Epithelial cell of prostate (primary cell): ENCODE measurements around the gene MSMP.

Experiments used
- DNase-seq: peaks from one replicate; pipeline ENCODE4 v3.0.0-alpha.2; 2011; ENCODE audit warnings: low read depth, low spot score
- H3K27ac ChIP-seq: fragments of 450-650 bp; 2 replicates; pipeline ENCODE4 v1.5.1; 2017; ENCODE audit warnings: mild to moderate bottlenecking

Gene MSMP

GRCh38 chr9:35746583-35746982 is 7.5 kb downstream of the MSMP start:
- no peak for DNase-seq
- peak overlapping the region; percentile 87 for H3K27ac ChIP-seq

DNA sequence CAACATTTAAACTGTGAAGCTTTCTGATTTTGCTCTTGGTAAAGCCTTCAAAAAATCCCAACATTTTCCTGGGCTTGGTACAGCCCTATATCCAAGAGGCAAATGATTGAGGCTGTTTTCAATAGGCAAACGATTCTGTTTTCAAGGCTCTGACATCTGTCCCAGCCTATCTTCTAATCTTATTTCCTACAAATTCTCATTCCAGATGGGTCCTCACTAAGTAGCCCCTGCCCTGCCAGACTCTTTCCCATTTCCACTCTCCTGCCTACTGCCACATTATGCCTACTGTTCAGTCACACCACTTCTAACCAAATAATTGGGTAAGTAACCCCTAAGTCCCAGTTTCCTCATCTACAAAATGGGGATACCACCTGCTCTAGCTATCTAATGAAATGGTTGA is 8.5 kb downstream of the MSMP start:
- no peak overlapping the region for H3K27ac ChIP-seq

GRCh38 chr9:35743880-35744518 is 10.1 kb downstream of the MSMP start:
- DNase-seq = no peak
- H3K27ac ChIP-seq = no peak overlapping the region

More for the DNA sequence above, 8.5 kb downstream of the MSMP start:
- DNase-seq = no peak

DNA sequence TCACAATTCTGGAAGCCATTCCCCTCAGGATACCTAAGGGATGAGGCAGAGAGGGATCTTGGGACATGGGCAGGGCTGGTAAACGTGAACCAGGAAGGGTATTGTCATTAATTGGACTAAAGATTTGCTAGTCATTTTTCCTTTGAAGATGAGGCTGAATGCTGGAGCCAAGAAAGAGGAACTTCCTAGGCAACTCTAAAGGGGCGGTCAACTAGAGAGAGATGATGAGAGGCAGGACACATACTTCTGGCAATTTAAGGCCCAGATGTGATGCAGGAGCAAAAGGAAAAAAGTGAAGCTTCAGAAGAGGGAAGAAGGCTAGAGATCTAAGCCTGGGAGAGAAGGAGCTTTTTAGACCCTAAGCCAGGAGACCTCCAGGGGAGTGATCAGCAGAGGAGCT is 10.6 kb downstream of the MSMP start:
- no peak overlapping the region for H3K27ac ChIP-seq
- no peak for DNase-seq

- no peak for DNase-seq
- H3K27ac ChIP-seq = no peak overlapping the region
Measured at GRCh38 chr9:35741740-35742139, 12.3 kb downstream of the MSMP start.

DNA sequence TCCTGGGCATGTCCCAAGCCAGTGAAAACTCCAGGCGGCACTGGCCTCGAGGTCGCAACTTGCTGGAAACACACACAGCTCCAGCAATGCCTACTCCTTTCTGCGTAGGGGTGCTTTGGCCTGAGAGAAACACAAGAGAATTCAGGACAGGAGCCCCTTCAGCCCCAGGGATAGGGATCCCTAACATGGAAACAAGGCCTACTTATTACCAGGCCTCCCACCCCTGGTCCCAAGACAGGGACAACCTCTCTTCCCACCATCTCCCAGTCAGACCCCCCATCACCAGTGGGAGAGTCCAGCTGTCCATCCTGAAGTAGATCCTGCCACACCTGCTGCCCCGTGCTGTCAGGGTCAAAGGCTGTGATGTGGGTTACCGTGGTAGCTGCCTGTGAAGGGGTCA is 13.8 kb downstream of the MSMP start:
- no peak overlapping the region for H3K27ac ChIP-seq
- DNase-seq = no peak

- no peak for DNase-seq
- H3K27ac ChIP-seq = no peak overlapping the region
Measured at GRCh38 chr9:35738924-35739323, 15.2 kb downstream of the MSMP start.

DNA sequence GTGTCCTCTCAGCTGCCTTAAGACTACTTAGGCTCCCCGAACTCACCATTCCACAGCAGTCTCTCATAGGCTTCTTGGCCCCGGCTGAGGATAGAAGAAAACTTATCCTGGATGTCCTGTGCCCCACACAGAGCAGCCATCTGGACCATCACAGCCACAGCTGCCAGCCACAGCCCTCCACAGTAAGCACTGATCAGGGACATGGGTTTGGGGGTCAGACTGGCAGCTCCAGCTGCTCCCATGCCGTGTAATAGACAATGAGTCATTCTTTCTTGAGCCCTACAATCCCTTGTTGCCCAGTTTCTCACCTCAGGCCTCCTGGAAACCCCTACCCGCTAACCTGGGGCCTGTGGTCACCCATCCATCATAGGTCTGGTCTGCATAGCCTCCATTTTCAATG is 15.9 kb downstream of the MSMP start:
- no peak for DNase-seq
- no peak overlapping the region for H3K27ac ChIP-seq

- H3K27ac ChIP-seq = no peak overlapping the region
- no peak for DNase-seq
Measured at GRCh38 chr9:35737143-35737542, 16.9 kb downstream of the MSMP start.

DNA sequence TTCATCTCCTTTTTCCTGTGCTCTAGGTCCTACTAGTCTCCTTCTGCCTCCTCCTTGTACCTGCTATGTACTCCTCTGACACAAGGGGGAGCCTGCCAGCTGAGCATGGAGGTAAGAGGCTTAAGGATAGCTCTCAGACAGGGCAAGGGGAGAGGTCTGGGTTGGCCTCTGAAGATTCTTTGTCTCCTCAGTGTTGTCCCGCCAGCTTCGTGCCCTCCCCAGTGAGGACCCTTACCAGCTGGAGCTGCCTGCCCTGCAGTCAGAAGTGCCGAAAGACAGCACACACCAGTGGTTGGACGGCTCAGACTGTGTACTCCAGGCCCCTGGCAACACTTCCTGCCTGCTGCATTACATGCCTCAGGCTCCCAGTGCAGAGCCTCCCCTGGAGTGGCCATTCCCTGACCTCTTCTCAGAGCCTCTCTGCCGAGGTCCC is 17.9 kb downstream of the MSMP start:
- no peak overlapping the region for H3K27ac ChIP-seq
- DNase-seq = no peak

DNA sequence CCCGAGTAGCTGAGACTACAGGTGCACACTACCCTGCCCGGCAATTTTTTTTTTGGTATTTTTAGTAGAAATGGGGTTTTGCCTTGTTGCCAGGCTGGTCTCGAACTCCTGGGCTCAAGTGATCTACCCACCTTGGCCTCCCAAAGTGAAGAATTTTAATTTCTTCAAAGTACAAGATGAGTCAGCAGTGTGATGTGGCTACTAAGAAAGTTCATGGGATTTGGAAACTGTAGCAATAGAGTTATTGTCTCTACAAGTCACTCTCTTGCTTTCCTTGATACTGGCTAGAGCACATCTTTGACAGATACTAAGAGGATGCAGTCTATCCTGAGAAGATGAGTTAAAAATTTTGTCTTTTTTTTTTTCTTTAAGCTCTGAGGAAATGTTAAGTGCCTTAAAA is 20.0 kb downstream of the MSMP start:
- H3K27ac ChIP-seq = peak overlapping the region; percentile 96
- no peak for DNase-seq

DNA sequence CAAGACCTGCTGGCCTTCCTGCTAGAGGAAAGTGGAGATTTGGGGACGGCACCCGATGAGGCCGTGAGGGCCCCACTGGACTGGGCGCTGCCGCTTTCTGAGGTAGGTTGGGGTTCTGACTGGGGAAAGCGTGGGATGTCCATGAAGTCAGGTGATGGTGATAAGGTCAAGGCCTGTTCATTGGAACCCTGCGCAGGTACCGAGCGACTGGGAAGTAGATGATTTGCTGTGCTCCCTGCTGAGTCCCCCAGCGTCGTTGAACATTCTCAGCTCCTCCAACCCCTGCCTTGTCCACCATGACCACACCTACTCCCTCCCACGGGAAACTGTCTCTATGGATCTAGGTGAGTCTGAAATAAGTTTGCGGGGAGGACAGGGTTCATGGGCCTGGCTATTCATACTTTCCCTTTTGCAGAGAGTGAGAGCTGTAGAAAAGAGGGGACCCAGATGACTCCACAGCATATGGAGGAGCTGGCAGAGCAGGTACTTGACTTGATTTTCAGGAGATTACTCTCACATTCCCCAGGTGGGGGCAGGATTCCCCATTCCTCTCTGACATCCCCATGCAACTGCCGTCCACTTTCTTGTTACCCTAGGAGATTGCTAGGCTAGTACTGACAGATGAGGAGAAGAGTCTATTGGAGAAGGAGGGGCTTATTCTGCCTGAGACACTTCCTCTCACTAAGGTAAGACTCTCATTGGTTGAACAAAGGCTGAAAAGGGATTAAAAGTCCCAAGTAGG is 21.1 kb downstream of the MSMP start:
- DNase-seq = peak; percentile 65

DNA sequence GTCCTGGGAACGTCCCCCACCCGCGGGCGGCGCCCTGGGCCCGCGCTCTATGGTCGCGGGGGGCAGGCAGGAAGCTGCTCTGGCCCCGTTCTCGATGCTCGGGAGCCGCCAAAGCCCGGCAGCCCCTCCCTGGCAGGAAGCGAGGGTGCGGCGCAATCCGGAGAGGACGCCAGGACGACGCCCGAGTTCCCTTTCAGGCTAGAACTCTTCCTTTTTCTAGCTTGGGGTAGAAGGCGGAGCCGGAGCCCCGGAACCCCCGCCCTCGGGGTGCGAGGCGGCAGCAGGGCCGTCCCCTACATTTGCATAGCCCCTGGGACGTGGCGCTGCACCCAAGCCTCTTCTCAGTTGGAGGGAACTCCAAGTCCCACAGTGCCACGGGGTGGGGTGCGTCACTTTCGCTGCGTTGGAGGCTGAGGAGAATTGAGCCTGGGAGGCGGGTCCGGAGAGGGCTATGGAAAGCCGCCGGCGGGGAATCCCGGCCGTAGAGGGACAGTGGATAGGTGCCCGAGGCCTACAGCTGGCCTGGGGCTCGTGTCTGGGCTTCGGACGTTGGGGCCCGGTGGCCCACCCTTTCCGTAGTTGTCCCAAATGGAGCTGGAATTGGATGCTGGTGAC is 21.8 kb downstream of the MSMP start, which contains the start of the genes CREB3 and TLN1:
Gene CREB3, plus strand, starts transcription at position 482 of the 615 bp plus-strand sequence. Its CDS starts 107 bp downstream, at position 589.
Gene TLN1, minus strand, starts transcription at position 11 of the 615 bp plus-strand sequence. CDS start 6,501 bp downstream, outside the sequence.
- H3K27ac ChIP-seq = peak within 1 kb of the TSS; percentile 96
- peak; percentile 94 for DNase-seq

More for the DNA sequence above, 21.1 kb downstream of the MSMP start:
- H3K27ac ChIP-seq = peak overlapping the region; percentile 96

DNA sequence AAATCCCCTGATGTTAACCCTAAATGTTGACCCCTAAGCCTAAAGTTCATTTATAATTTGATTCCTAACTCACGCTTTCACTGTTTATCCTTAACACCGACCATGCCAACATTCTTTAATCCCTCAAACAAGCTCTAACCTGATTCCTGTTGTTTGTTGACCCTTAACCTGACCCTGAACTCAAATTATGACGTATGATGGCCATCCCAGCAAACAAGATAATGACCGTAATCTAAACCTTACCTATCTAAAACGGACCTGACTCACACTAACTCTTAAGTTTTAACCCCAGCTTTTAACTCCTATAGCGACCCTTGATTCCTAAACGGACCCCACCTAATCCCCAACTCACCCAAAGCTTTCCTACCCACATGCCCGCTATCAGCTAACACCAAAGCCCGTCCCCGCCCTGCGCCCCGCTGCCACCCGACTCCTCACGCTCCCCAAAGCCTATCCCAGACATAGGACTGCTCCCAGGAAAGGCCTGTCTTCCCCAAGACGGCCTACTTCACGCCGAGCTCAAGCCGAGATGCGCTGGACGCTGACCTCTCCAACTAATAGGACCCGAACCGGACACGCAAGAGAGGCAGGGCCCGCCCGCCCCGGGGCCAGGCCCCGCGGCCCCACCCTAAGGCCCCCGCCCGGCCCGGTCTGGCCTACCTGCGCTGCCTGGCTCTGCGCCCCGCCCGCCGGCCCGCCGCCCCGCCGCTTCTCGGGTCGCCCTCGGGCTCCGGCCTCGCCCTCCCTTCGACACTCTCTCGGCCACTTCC is 22.5 kb downstream of the MSMP start:
- DNase-seq = no peak

DNA sequence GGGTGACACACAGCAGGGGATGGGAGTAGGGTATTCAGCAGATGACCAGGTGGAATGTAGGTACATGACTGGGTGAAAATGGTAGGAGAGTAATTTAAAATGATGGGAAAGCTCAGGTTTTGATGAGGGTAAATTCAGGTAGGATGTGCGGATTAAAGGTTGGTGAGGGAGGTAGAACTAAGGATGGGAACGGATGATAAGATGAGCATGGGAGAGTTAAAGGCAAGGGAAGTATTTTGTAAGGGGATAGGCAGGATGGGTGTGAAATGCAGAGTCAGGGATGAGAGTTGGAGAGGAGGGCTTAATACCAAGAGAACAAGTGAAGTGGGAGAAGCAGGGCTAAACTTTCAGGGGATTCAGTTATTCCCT is 23.6 kb downstream of the MSMP start:
- peak overlapping the region; percentile 96 for H3K27ac ChIP-seq
- DNase-seq = no peak

More for the DNA sequence above, 22.5 kb downstream of the MSMP start:
- peak overlapping the region; percentile 96 for H3K27ac ChIP-seq

DNA sequence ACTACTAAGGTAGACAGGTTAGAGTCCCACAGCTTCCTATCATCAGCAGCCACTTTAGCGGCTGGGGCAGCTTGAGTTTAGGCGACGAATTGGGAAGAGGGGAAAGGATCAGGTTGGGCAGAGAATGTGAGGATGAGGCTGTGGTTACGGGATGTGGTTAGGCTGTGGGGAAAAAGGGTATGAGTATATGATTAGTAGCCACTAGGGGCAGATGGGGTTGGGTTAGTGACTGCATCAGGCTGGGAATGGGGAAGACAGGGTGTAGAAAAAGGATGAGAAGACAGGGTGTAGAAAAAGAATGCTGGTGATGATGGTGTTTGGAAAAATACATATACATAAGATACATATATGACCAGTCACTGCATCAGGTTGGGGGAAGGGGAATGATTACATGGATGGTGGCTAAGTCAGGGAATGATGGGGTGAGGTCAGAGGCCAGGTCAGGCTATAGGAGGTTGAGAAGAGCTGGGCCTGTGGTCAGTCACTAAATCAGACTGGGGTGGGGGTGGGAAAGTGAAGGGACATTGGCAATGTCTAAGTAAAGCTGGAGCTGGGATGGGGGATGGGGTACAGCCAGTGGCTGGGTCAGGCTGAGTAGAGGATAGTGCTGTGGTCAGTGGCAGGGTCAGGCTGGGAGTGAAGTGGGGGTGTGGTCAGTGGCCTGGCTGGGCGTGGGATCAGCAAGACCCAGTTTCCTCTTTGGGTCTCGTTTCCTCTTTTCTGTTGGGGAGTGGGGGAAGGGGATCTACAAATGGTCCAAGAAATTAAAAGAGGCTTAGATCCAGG is 24.2 kb downstream of the MSMP start:
- no peak for DNase-seq
- H3K27ac ChIP-seq = peak overlapping the region; percentile 96

- DNase-seq = no peak
- H3K27ac ChIP-seq = peak overlapping the region; percentile 96
Measured at GRCh38 chr9:35729101-35729500, 25.0 kb downstream of the MSMP start.

GRCh38 chr9:35728041-35728971 is 25.8 kb downstream of the MSMP start:
- peak overlapping the region; percentile 96 for H3K27ac ChIP-seq
- DNase-seq = no peak

DNA sequence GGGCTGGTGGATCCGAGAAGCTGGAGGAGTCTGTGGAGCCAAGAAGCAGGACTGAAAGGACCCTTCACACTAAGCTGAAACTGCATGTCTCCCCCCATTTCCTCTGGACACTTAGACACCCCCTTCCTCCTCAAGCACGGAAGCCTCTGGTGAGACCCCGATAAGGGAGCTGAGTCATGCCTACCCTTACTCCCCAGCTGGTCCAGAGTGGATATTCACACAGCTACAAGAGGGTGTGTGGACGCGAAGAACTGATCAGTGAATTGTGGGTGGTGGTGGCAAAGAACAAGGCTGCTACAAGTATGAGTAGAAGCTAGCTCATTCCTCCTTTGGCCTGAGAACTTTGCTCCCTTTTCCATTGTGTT is 26.4 kb downstream of the MSMP start:
- H3K27ac ChIP-seq = peak overlapping the region; percentile 96
- DNase-seq = no peak
